Measurements from ENCODE around the gene VAPB.

The VAPB gene

DNA sequence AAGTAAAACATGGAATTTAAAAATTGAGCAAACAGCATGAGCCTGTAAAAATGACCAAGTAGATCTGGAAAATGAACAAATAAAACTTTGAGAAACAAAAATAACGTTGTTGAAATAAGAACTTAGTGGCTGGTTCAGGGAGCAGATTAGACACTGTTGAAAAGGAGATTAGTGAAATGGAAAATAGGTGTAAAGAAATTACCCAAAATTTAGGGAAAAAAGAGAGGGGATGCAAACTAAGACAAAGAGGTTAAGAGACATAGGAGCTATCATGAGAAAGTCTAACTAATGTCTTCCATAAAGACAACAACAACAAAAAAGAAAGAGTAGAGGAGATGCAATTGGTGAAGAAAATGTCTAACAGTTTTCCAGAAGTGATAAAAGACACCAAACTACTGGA lies 97.2 kb downstream of the VAPB start:
- DNase-seq: no peak

DNA sequence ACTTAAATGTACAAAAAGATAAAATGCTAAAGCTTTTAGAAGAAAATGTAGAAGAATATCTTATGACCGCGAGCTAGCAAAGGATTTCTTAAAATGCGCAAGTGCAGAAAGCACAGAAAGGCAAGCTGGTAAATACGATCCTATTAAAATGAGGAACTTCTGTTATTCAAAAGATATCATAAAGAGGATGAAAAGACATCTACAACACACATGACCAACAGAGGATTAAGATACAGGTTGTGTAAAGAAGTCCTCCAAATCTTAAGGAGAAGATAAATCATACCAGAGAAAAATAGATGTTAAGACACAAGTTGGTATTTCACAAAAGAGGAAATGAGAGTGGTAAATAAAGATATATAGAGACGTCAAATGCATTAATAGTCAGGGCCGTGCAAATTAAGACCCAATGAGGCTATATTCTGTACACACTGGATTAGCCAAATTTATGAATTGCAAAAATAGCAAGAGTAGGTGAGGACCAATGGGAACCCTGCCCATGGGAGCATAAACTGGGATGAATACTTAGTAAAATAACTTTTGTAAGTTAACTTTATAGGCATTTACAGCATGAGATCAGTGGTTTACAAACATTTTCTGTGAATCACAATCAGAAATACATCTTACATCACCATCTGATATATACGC lies 103.2 kb downstream of the VAPB start:
- no peak for DNase-seq

DNA sequence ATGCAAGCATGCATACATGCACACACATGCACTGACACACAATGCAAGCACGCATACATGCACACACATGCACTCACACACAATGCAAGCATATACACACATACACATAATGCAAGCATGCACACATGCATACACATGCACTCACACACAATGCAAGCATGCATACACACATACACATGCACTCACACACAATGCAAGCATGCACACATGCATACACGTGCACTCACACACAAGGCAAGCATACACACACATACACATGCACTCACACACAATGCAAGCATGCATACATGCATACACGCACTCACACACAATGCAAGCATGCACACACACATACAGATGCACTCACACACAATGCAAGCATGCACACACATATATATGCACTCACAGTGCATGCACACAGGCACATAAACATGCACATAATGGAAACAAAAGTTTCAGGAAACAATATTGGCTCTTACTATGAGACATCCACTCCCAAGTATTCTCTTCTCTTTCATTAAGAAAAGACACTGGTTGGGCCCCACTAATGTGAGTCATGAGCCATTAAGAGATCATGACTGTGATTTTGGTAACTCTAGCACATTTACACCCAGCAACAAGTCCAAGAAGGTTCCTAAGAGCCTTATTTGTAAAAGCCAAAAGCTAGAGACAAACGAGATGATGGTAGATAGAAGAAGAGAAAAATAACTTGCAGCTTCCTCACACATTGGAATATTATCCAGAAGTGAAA lies 103.9 kb downstream of the VAPB start:
- no peak for DNase-seq

DNA sequence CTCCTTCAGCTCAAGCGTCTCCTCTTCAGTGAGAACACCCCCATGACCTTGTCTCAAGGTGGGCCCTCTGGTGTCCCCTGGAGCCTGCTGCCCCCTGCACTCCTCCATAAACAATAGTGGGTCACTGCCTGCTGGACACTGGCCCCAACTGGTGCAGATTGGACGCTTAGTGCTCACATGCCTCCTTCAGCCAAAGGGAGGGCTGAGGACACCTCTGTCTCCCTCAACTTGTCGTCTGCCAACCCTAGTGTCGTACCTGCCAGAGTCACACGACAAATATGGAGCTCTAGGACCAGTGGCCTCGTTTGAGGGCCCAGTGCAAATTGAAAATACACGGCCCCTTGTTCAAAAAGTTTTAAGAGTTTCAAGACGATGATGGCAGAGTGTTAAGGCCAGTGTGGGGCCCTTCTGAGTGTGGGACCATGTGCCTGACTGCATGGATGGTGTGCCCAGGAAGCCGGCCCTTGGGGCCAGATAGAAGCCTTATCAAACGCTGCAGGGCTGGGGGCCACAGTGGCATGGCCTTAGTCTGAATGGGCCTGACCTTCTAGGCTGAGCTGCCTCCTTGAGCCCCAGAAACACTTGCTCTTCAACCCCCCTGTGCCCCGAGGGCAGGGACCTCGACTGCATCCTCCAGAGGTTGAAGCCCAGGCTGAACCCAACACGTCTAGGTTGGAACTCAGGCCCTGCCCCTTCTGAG lies 106.0 kb downstream of the VAPB start:
- DNase-seq: no peak

DNA sequence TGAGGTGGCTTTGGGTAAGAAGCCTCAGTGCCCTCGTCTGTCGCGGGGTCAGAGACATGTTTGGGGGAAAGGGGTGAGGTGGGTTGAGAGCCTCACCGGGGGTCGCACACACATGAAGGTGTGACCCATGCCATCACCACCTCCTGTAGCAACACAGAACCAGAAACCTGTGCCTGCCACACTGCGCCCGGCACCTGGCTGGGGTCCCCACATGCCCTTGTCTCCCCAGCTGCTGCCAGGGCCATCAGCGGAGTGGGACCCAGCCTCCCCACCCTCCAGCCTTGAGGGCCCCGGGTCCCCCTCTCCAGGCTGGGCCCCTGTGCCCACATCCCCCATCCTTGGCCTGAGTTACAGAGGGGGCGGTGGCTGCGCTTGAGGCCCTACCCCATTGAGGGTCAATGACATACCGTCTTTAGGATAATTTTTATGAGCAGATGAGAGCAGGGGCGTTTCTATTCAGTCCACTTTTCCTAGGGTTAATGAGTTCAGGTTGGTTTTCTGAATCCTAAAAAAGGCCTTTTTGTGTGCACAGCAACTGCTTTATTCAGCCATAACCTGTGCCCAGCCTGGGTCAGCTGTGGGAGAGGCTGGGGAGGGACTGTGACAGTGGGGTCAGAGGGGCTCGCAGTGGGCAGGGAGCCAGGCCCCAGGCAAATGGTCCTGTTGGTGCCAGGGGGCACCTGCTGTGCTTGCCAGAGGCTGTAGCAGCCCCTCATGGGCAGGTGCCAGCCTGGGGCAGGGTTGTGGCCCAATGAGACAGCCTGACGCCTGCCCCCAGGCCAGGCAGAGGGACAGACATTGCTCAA lies 106.8 kb downstream of the VAPB start:
- DNase-seq: no peak

DNA sequence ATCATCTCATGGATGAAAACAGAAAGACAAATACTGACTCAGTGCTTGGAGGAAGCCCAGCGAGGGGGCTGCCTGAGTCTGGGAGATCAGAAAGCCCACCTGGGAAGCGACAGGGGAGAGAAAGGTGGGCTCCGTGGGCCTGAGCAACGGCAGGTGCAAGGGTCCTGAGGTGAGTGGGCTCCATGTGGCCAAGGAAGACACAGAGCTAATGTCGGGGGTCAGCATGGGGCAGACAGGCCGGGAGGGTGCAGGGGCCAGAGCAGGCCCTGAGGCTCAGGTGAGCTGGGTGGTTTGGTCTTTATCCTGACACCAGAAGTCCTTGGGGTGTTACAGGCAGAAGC lies 107.4 kb downstream of the VAPB start:
- DNase-seq: no peak

DNA sequence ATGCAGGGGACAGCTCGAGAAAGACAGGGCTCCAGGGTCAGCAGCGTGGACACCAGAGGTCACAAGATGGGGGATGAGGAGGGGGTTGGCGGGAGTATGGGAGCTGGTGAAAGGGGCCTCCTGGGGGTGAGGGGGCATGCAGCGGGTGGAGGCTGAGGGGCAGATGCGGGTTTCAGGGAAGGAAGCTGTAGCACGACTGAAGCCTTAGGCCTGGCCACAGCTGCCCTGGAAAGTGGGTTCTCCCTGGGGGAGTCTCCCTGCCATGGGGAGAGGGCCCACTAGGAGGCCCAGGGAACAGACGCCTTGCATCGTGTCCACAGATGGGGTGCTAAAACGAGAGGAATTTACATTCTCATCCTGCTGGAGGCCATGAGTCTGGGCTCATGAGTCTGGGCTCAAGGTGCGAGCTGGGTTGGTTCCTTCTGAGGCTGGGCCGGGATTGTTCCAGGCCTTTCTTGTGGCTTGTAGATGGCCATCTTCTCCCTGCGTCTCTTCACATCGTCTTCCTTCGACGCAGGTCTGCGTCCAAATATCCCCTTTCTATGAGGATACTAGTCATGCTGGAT lies 108.1 kb downstream of the VAPB start:
- DNase-seq: no peak

DNA sequence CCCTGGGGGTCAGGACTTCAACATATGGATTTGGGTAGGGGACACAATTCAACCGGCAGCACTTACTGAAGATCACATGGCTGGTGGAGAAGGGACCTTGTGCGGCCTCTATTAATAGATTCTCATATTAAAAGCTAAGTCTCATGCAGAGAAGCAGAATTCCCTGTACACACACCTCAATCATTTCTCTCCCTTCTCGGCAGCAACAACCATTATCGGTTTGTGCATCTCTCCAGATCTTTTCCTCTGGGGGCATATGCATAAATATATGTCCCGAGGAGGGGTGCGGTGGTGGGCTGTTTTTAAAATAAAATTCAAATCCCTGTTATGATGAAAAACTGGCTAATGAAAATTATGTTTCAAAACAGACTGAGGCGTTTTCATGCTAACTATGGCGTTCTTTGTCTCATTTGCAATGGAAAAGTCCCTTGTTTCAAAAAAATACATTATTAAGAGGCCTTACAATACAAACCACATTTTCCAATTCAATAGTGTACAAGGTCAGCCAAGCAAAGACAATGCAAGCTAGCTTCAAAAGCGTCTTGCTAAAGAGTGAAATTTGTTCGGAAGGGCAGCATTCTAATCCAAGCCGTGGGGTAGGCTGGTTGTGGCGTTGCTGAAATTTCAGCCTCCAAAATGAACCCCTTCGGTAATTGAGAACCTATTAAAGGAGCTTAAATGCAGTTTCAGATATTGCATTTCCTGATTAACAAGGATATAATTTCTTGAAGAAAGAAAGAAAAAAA lies 108.9 kb downstream of the VAPB start:
- DNase-seq: no peak

DNA sequence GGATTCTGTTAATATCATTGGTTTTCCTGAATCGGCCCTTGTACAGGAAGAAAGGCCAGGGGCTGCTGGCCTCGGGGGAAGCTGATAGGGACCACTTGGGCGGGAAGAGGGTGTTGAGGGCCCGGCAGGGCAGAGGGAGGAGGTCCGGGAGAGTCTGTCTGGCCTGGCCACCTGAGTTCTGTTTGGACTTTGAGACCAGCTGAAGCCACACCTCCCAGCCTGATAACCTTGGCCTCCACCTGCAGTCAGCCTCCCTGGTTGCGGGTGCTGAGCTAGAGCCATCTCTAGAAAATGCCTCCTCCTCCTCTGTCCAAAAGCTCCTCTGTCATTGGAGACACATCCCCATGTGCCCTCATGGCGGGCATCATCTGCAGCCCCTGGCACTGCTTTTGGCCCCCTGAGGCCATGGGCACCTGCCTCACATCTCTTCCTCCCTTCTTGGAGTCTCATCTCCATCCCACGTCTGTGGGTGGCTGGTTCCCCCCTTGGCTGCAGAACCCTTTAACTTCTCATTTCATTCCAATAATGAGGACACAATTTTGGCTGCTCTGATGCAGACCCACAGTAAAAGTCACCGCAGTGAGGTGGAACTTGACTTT lies 109.5 kb downstream of the VAPB start:
- DNase-seq: no peak

DNA sequence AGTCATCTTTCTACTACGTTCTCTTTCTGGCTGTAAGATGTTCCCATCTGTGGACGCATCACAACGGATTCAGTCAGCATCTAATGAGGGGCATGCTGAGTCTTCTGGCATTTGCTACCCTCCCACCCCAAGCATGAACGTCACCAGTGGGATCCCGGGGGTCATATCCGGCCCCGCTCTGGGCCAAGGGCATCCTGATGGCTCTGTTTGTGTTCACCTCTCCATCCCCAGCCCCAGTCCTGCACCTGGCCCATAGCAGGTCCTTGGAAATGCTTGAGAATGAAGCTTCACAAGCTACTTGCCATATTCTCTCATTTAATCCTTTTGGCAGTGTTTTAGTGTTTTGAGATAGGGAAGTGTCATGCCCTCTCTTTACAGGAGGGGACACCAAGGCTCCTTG lies 111.2 kb downstream of the VAPB start:
- DNase-seq: no peak

Data from CD4-positive, alpha-beta T cell treated with Interleukin-4 for 1 hour (primary cell).